HG03064 (cell line): Measurements from ENCODE around the gene ATP2B3.

Experiments used
- ATAC-seq: cut with Tn5 transposase; IDR thresholded peaks from one replicate; pipeline ENCODE4 v1.9.1; 2021; ENCODE audit warnings: low read depth; ENCODE audit not compliant: unreplicated experiment

Gene ATP2B3

GRCh38 chrX:153488231-153488914, 29.1 kb upstream of the ATP2B3 start:
- no peak for ATAC-seq

GRCh38 chrX:153490217-153490930, 27.1 kb upstream of the ATP2B3 start:
- no peak for ATAC-seq

GRCh38 chrX:153491351-153491914, 26.0 kb upstream of the ATP2B3 start:
- ATAC-seq = no peak

GRCh38 chrX:153491918-153492317, 25.5 kb upstream of the ATP2B3 start:
- no peak for ATAC-seq

- no peak for ATAC-seq
Observed at GRCh38 chrX:153492543-153492942, 24.9 kb upstream of the ATP2B3 start.

- no peak for ATAC-seq
Observed at GRCh38 chrX:153493085-153493484, 24.4 kb upstream of the ATP2B3 start.

GRCh38 chrX:153494061-153494460, 23.4 kb upstream of the ATP2B3 start:
- no peak for ATAC-seq

GRCh38 chrX:153494541-153495361, 22.7 kb upstream of the ATP2B3 start, which contains the start of gene BGN:
Gene BGN (plus strand): TSS chrX:153494980. CDS start chrX:153504632, 9,652 bp downstream.
- no peak for ATAC-seq

- ATAC-seq = no peak
Observed at GRCh38 chrX:153495362-153495751, 22.1 kb upstream of the ATP2B3 start.

- ATAC-seq = no peak
Observed at GRCh38 chrX:153495903-153496589, 21.4 kb upstream of the ATP2B3 start.

- no peak for ATAC-seq
Observed at GRCh38 chrX:153496590-153496959, 20.9 kb upstream of the ATP2B3 start.

- ATAC-seq = no peak
Observed at GRCh38 chrX:153498453-153498852, 19.0 kb upstream of the ATP2B3 start.

GRCh38 chrX:153499341-153499740, 18.1 kb upstream of the ATP2B3 start:
- no peak for ATAC-seq

- ATAC-seq = no peak
Observed at GRCh38 chrX:153499876-153500275, 17.6 kb upstream of the ATP2B3 start.

GRCh38 chrX:153500676-153501280, 16.7 kb upstream of the ATP2B3 start:
- no peak for ATAC-seq

- ATAC-seq = no peak
Observed at GRCh38 chrX:153501530-153501929, 15.9 kb upstream of the ATP2B3 start.

GRCh38 chrX:153502131-153502530, 15.3 kb upstream of the ATP2B3 start:
- no peak for ATAC-seq

- no peak for ATAC-seq
Observed at GRCh38 chrX:153502796-153503195, 14.6 kb upstream of the ATP2B3 start.

- ATAC-seq = no peak
Observed at GRCh38 chrX:153504445-153505016, 12.9 kb upstream of the ATP2B3 start.

GRCh38 chrX:153505361-153505760, 12.1 kb upstream of the ATP2B3 start:
- no peak for ATAC-seq
